HepG2 (cell line): Measurements from ENCODE around the gene EIF5B. TPM values are rescaled to one million over a fixed set of nuclear protein-coding genes. Genes with fewer than 3 reads are reported as not detected.

Source experiments
- CENPT ChIP-seq: sonication (generic); formaldehyde crosslinking; IDR thresholded peaks from 2 replicates; pipeline ENCODE4 v1.8.0; 2022; ENCODE audit warnings: low read depth, mild to moderate bottlenecking, moderate library complexity, missing genetic modification reagents
- GABPB1 ChIP-seq: IDR thresholded peaks from 2 replicates; pipeline ENCODE4 v1.6.1; 2016; ENCODE audit warnings: mild to moderate bottlenecking, missing genetic modification reagents, moderate library complexity, missing compliant biosample characterization
- KMT2B ChIP-seq: IDR thresholded peaks from 2 replicates; pipeline ENCODE4 v1.6.1; 2016; ENCODE audit warnings: missing genetic modification reagents, missing compliant biosample characterization
- MEIS1 ChIP-seq: sonication (generic); formaldehyde crosslinking; IDR thresholded peaks from 2 replicates; pipeline ENCODE4 v1.9.0; 2021; ENCODE audit warnings: mild to moderate bottlenecking, missing genetic modification reagents, moderate library complexity, borderline replicate concordance
- NFIB ChIP-seq: sonication (generic); formaldehyde crosslinking; IDR thresholded peaks from 2 replicates; pipeline ENCODE4 v1.9.0; 2021; ENCODE audit warnings: missing genetic modification reagents, mild to moderate bottlenecking, borderline replicate concordance
- PHB2 ChIP-seq: fragments of 450-650 bp; IDR thresholded peaks from 2 replicates; pipeline ENCODE4 v1.6.1; 2018; ENCODE audit not compliant: partially characterized antibody
- SNAPC2 ChIP-seq: sonication (generic); formaldehyde crosslinking; IDR thresholded peaks from 2 replicates; pipeline ENCODE4 v1.8.1; 2022; ENCODE audit warnings: mild to moderate bottlenecking, missing genetic modification reagents
- TBX3 ChIP-seq: fragments of 450-650 bp; IDR thresholded peaks from 2 replicates; pipeline ENCODE4 v1.6.1; 2017; ENCODE audit warnings: antibody characterized with exemption, mild to moderate bottlenecking, inconsistent platforms, borderline replicate concordance
- TP53 ChIP-seq: sonication (generic); formaldehyde crosslinking; conservative IDR thresholded peaks from 2 replicates; pipeline ENCODE4 v1.4.0; 2020; ENCODE audit warnings: missing genetic modification reagents
- XRCC5 ChIP-seq: fragments of 200-400 bp; formaldehyde crosslinking; optimal IDR thresholded peaks from 2 replicates; pipeline ENCODE3; 2017; ENCODE audit warnings: mild to moderate bottlenecking, low read length
- ZBTB42 ChIP-seq: sonication (generic); formaldehyde crosslinking; IDR thresholded peaks from 2 replicates; pipeline ENCODE4 v1.5.0; 2020; ENCODE audit warnings: mild to moderate bottlenecking, missing genetic modification reagents
- ZFP90 ChIP-seq: sonication (generic); formaldehyde crosslinking; IDR thresholded peaks from 2 replicates; pipeline ENCODE4 v1.8.0; 2022; ENCODE audit warnings: missing genetic modification reagents, mild to moderate bottlenecking, inconsistent platforms, borderline replicate concordance
- ZNF17 ChIP-seq: sonication (generic); formaldehyde crosslinking; IDR thresholded peaks from 2 replicates; pipeline ENCODE4 v1.5.0; 2020; ENCODE audit warnings: mild to moderate bottlenecking, missing genetic modification reagents
- ZNF354B ChIP-seq: sonication (generic); formaldehyde crosslinking; IDR thresholded peaks from 2 replicates; pipeline ENCODE4 v1.8.0; 2022; ENCODE audit warnings: mild to moderate bottlenecking, missing genetic modification reagents
- ZNF530 ChIP-seq: sonication (generic); formaldehyde crosslinking; IDR thresholded peaks from 2 replicates; pipeline ENCODE4 v1.5.0; 2020; ENCODE audit warnings: low read depth, mild to moderate bottlenecking, missing genetic modification reagents
- ZNF546 ChIP-seq: sonication (generic); formaldehyde crosslinking; conservative IDR thresholded peaks from 2 replicates; pipeline ENCODE4 v1.8.1; 2023; ENCODE audit warnings: mild to moderate bottlenecking, missing genetic modification reagents
- ZNF567 ChIP-seq: sonication (generic); formaldehyde crosslinking; IDR thresholded peaks from 2 replicates; pipeline ENCODE4 v1.8.1; 2023; ENCODE audit warnings: mild to moderate bottlenecking, missing genetic modification reagents, borderline replicate concordance
- ZNF598 ChIP-seq: sonication (generic); formaldehyde crosslinking; IDR thresholded peaks from 2 replicates; pipeline ENCODE4 v1.5.1; 2020; ENCODE audit warnings: mild to moderate bottlenecking, missing genetic modification reagents, borderline replicate concordance
- ZNF619 ChIP-seq: sonication (generic); formaldehyde crosslinking; IDR thresholded peaks from 2 replicates; pipeline ENCODE4 v1.4.0; 2020; ENCODE audit warnings: mild to moderate bottlenecking, missing genetic modification reagents
- ZNF660 ChIP-seq: sonication (generic); formaldehyde crosslinking; IDR thresholded peaks from 2 replicates; pipeline ENCODE4 v1.5.1; 2020; ENCODE audit warnings: mild to moderate bottlenecking, low read depth, missing genetic modification reagents, borderline replicate concordance
- ZNF792 ChIP-seq: IDR thresholded peaks from 2 replicates; pipeline ENCODE4 v1.6.1; 2016
- ZNF816 ChIP-seq: sonication (generic); formaldehyde crosslinking; IDR thresholded peaks from 2 replicates; pipeline ENCODE4 v1.8.0; 2022; ENCODE audit warnings: missing genetic modification reagents, mild to moderate bottlenecking, borderline replicate concordance
- ZNF839 ChIP-seq: sonication (generic); formaldehyde crosslinking; IDR thresholded peaks from 2 replicates; pipeline ENCODE4 v1.4.0; 2020; ENCODE audit warnings: missing genetic modification reagents, mild to moderate bottlenecking, borderline replicate concordance
- ZNF841 ChIP-seq: sonication (generic); formaldehyde crosslinking; IDR thresholded peaks from 2 replicates; pipeline ENCODE4 v1.8.1; 2023; ENCODE audit warnings: missing genetic modification reagents, borderline replicate concordance
- polyA plus RNA-seq, 8 experiments: library from polyadenylated mRNA; depleted of rRNA in 3 of 8; stranded (reverse) in 7 of 8; unstranded in 1 of 8; fragments of >200 nt; fragmentation: Illumina TruSeq in 4 of 8; extraction: Trizol in 4 of 8; gene quantifications; 2 replicates each; pipeline versions ENCODE4 v1.2.1 to v1.2.3, GENCODE V29; 2011 to 2016; ENCODE audit warnings: low read depth in 4 of 8, missing spikeins in 1 of 8, mixed read lengths in 1 of 8; ENCODE audit not compliant: insufficient read depth in 1 of 8
- total RNA-seq, 5 experiments: library from RNA; depleted of rRNA; stranded (reverse); fragments of >200 nt; fragmentation: Illumina TruSeq; extraction: Trizol; gene quantifications; 2 replicates each; pipeline ENCODE4 v1.2.3, GENCODE V29; 2016; ENCODE audit warnings: low read depth in 1 of 5
- TF ChIP-seq, protein P1 (sequence below): sonication (generic); formaldehyde crosslinking; IDR thresholded peaks from 2 replicates; pipeline ENCODE4 v1.8.1; 2023; ENCODE audit warnings: missing genetic modification reagents, mild to moderate bottlenecking, borderline replicate concordance

The EIF5B gene
- total and polyA plus RNA-seq, 2 of the 13 experiments (the other 11 are each of a cell fraction or from before 2014, with no cell fraction given), result 8.8 to 32.1 TPM

DNA sequence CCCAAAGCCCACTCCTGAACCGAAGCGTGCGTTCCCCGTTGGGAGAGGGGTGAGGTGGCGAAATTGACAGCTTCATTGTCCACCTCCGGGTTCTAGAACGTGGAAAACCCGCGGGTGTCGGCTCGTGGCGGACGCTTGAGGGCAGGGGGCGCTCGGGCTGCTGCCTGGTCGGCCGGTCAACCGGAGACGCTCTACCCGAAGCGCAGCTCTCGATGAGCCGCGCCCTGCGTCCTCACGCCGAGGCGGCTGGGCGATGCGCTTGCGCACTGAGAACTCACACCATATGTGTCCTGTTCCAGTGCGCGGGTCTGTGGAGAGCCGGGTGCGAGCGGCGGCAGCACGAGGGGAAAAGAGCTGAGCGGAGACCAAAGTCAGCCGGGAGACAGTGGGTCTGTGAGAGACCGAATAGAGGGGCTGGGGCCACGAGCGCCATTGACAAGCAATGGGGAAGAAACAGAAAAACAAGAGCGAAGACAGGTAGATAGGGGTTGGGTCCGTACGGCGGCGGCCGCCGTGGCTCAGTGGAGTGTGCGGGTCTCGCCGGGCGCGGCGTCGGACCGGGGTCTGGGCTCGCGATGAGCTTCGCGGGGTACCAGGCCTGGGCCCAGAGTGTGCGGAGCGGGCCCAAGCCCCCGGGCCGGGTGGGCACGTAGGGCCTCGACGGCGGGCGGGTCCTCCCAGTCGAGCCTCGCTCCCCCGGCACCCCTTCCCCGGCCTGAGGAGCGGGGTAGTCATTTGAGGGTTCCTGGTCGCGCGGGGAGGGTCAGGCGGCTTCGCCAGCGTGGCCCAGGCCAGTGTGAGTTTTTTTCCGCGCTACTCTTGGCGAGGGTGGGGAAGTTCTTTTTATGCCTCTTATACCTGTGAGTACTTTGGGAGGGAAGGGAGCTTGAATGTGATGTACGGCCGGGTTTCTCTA lies at the start of gene EIF5B (continued):
- peak; percentile 98 for TF ChIP-seq ZNF598
- no peak; the same call in 1 of the 2 replicates for TF ChIP-seq CENPT (CRISPR knock-in tag)
- TF ChIP-seq GABPB1 (CRISPR knock-in tag), result peak; percentile 94
- TF ChIP-seq ZNF792 (CRISPR knock-in tag), result peak; percentile 79; the same call in 1 of the 2 replicates
- TF ChIP-seq ZNF839 (CRISPR knock-in tag), result 0 out of 2 replicates have a peak, but pooled peaks have one; percentile 23
- peak; percentile 88; the same call in 1 of the 2 replicates for TF ChIP-seq SNAPC2 (CRISPR knock-in tag)
- TF ChIP-seq ZBTB42 (CRISPR knock-in tag), result peak; percentile 93
- TF ChIP-seq ZFP90 (CRISPR knock-in tag), result peak; percentile 93
- peak; percentile 98 for TF ChIP-seq XRCC5
- TF ChIP-seq ZNF660 (CRISPR knock-in tag), result no peak; the same call in 1 of the 2 replicates
- peak; percentile 20; the same call in 1 of the 2 replicates for TF ChIP-seq ZNF17 (CRISPR knock-in tag)
- TF ChIP-seq MEIS1 (CRISPR knock-in tag), result peak; percentile 49; the same call in 1 of the 2 replicates
- TF ChIP-seq ZNF567, result peak; percentile 76
- TF ChIP-seq PHB2, result no peak
- no peak; the same call in 1 of the 2 replicates for TF ChIP-seq ZNF816 (CRISPR knock-in tag)
- no peak; the same call in 1 of the 2 replicates for TF ChIP-seq ZNF841 (CRISPR knock-in tag)
- TF ChIP-seq TBX3, result peak; percentile 60; the same call in 1 of the 2 replicates
- 0 out of 2 replicates have a peak, but pooled peaks have one; percentile 77 for TF ChIP-seq ZNF530
- peak; percentile 97 for TF ChIP-seq KMT2B (CRISPR knock-in tag)
- TF ChIP-seq ZNF619 (CRISPR knock-in tag), result peak; percentile 93; the same call in 1 of the 2 replicates
- TF ChIP-seq TP53 (CRISPR knock-in tag), result peak; percentile 69
- TF ChIP-seq ZNF546, result no peak; the same call in 1 of the 2 replicates
- 0 out of 2 replicates have a peak, but pooled peaks have one; percentile 22 for TF ChIP-seq NFIB (CRISPR knock-in tag)
- TF ChIP-seq, protein P1, sequence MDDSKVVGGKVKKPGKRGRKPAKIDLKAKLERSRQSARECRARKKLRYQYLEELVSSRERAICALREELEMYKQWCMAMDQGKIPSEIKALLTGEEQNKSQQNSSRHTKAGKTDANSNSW (CRISPR knock-in tag), result no peak; the same call in 1 of the 2 replicates
- TF ChIP-seq ZNF354B (CRISPR knock-in tag), result peak; percentile 96
